NCI-H1105 treated with DMSO at 0.1 percent for 48 hours (cell line): ENCODE results near the gene MAP3K5.
"Not testable (repeated sequence)": the region's sequence is repeated elsewhere in the genome, so short reads cannot be mapped to it uniquely, and the experiment has no call there.

Experiments
- DNase-seq: peaks from one replicate; lab custom pipeline; 2025; lab: John Stamatoyannopoulos, UW

The MAP3K5 gene

DNA sequence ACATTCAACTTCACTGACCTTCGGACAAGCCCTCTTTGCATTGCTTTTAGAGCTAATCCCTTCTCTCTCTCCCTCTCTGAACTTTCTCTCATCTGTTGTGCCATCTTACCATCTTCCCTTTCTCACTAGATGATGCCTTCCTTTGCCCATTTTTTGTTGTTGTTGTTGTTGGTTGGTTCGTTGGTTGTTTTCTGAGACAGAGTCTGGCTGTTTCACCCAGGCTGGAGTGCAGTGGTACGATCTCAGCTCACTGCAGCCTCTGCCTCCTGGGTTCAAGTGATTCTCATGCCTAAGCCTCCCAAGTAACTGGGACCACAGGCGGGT, 18.8 kb downstream of the MAP3K5 start:
- no peak for DNase-seq

- DNase-seq: peak; percentile 27
Observed at GRCh38 chr6:136772685-136773472, 19.4 kb downstream of the MAP3K5 start.

DNA sequence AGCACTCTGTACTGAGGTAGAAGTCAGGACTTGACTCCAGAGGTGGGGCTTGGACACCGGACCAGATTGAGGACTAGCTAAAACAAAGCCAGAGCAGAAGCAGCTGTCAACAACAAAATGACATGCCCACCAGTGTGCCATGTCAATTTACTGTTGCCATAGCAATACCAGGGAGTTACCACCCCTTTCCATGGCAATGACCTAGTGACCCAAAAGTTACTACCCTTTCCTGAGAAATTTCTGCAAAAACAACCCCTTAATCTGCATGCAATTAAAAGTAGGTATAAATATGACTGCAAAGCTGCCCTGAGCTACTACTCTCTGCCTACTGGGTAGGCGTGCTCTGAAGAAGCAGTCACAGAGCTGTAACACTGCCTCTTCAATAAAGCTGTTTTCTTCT, 21.0 kb downstream of the MAP3K5 start:
- no peak for DNase-seq

GRCh38 chr6:136769759-136770158, 22.5 kb downstream of the MAP3K5 start:
- no peak for DNase-seq

DNA sequence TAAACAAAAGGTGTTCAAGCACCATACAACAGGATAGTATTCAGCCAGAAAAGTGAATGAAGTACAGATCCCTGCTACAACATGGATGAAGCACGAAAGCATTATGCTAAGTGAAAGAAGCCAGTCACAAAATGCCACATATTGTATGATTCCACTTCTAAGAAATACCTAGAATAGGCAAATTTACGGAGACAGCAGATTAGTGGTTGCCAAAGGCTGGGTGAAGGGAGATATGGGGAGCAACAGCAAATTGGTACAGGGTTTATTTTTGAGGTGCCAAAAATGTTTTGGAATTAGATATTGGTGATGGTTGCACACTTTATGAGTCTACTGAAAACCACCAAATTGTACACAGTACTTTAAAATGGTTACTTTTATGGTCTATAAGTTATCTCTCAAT, 23.2 kb downstream of the MAP3K5 start:
- DNase-seq: no peak

DNA sequence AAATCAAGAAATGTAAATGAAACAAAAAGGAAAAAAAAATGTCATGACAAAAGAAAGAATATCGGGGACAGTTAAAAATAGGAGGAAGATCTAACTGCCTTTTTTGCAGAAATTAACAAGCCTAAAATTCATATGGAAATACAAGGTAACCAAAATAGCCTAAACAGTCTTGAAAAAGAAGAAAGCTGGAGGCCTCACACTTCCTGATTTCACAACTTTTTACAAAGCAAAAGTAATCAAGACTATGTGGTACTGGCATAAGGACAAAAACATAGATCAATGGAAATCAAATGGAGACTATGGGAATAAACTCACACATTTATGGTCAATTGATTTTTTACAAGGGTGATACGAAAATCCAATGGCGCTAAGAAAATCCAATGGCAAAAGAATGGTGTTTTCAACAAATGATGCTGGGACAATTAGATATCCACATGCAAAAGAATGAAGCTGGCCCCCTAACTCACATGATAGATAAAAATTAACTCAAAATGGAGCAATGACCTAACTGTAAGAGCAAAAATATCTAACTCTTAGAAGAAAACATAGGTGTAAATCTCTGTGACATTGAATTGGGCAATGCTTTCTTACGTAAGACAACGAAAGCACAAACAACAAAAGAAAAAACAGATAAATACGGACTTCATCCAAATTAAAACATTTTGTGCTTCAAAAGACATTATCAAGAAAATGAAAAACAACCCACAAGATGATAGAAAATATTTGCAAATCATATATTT, 24.5 kb downstream of the MAP3K5 start:
- DNase-seq: no peak

DNA sequence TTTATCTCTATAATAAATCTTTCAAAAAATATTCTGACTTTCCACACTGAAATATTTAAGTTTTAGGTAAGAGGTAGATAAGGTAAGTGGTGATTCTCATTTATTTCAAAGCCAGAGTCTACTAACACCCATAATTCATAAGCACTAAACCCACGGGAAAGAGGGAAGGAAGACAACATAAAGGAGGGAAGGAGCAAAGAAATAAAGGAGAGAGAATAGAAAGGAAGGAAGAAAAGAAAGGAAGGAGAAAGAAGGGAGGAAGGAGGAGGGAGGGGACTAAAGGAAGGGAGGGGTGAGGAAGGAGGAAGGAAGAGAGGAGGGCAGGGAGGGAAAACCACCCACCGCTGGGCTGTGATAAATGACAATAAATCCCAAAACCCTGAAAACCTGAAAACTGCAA, 25.2 kb downstream of the MAP3K5 start:
- DNase-seq: no peak

DNA sequence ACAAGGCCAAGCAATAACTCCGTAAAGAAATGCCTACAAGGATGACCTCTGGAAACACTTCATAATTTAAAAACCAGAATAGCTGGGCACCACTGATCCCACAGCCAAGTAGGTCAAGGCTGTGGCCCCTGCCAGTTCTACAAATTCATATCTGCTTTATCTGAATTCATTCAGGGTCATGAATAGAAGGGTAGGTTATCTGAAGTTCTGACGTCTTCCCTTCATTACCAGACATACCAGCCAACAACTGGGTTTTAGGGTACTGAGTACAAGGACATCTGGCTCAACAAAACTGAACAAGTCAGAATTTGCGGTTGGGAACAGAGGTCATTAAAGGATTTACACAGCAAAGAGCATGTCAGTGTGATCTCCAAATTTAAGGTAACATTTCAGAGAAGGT, 26.0 kb downstream of the MAP3K5 start:
- no peak for DNase-seq

GRCh38 chr6:136764517-136764993, 27.7 kb downstream of the MAP3K5 start:
- no peak for DNase-seq

DNA sequence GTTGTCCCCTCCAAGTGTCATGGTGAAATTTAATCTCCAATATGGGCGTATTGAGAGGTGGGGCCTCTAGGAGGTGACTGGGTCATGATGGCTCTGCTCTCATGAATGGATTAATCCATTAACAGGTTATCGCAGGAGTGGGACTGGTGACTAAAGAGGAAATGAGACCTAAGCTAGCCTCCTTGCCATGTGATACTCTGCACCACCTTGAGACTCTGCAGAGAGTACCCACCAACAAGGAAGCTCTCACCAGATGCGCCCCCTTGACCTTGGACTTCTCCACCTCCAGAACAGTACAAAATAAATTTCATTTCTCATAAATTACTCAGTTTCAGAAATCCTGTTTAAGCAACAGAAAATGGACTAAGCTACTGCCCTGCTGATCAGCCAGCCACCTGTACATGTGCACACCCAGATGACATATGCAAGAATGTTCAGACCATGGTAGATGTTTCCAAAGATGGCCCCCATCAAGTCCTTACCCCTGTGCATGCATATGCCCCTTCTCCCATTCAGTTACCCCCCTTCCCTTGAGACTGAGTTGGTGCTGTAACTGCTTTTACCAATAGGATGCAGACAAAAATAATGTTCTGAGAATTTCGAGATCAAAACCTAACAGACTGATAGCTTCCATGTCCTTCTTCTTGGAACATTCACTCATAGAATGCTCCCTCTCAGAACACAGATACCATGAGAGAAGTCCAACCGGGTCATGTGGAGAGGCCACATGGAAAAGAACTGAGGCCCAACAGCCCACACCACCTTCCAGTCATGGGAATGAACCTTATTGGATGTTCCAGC, 28.4 kb downstream of the MAP3K5 start:
- DNase-seq: no peak

DNA sequence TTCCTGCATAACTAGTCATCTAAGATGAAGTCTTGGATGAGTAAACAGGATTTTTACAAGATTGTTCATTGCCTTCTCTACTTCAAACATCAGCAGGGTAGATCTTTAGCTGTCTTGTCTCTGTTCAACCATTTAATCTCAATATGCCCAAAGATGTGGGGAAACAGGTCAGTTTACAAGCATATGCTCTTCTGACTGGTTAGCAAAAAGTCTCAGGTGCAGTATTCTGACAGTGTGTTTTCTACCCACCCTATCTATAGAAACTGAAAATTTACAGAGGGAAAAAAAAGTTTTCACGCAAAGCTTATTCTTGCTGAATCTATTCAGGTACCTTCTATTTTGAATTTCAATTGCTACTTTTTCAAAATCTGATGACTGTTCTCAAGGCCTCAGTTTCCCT, 29.0 kb downstream of the MAP3K5 start:
- no peak for DNase-seq

- DNase-seq: no peak
Observed at GRCh38 chr6:136762022-136762975, 30.0 kb downstream of the MAP3K5 start.

GRCh38 chr6:136761227-136761922, 30.9 kb downstream of the MAP3K5 start:
- no peak for DNase-seq

- not testable (repeated sequence) for DNase-seq
Observed at GRCh38 chr6:136760781-136761180, 31.5 kb downstream of the MAP3K5 start.

DNA sequence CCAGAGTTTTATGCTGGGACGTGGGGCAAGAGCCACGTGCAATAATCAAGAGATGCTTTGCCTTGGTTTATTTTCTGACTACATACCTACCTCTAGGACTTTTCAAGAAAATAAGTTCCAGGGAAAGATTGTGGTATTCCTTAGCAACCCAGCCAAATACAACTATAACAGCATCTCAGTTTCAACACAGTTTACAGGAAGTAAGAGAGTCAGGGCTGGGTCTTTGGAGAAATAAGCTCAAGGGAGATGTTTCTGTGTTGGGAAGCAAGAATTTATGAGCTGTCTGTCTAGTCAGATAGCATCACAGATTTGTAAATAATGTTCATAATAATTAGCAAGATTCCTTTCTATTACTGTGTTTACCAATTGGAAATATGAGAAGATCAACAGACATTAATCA, 35.1 kb downstream of the MAP3K5 start:
- no peak for DNase-seq

DNA sequence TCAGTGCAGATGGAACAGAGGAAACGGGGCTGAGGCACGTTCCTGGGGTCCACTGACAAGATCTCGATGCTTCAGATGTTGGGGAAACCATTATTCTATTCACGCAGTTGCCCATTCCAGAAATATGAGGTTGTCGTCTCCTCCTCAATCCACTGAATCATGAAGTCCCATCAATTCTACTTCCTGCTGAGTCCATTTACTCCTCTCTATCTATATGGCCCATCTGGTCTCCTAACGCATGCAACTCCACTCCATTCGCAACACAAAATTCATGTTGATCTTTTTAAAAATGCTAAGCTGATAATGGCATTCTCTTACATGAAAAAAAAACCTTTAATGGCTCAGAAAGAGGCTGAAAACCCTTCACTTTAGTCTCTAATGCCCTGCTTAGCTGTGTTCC, 37.5 kb downstream of the MAP3K5 start:
- no peak for DNase-seq

DNA sequence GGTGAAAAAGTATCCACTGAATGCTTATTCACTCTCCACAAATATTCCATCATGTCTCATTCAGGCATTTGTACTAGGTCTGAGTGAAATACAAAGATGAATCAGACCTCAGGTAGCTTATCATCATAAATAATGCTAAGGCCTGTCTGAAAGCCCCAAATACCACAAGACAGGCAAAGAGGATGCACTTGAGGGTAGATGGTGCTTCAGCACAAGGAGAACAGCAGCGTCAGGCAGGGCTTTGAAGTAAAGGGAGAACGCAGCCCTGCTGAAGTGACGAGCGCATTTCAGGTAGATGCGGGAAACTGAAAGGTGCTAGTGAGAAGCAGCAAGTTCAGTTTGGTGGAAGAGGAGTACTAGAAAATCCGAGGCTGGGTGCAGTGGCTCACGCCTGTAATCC, 38.7 kb downstream of the MAP3K5 start:
- DNase-seq: no peak

DNA sequence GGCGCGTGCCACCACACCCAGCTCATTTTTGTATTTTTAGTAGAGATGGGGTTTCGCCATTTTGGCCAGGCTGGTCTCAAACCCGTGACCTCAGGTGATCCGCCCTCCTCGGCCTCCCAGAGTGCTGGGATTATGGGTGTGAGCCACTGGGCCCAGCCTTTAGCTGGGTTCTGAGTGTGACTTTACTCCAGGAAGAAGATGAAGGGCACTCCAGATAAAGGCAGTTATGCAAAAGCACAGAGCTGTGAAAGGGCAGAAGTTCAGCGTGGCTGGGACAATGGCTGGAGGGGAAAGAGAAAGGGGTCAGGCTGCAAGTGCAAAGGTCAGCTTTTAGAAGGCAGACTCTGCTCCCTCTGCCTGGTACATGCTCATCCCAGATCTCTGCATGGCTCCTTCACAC, 39.7 kb downstream of the MAP3K5 start:
- no peak for DNase-seq

GRCh38 chr6:136751991-136752390, 40.3 kb downstream of the MAP3K5 start:
- DNase-seq: no peak

DNA sequence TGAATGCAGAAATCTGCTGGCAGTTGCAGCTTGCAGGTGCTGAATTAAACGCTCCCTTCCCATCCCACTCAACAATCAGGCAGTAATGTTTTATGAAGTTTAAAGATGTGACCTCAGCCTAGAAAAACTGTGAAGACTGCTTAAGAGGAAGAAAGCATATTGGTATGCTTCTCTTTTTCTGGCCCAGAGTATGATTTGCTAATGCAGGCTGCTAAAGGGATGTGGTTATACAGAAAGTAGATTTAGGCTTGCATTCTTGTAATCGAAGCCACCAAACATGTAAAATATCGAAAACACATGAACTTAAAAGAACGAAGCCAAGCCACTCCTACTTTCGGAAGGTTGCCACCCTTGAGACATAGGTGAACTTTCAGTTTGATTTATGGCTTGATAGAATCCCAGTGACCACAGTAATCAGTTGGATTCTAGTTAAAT, 40.7 kb downstream of the MAP3K5 start:
- DNase-seq: no peak
